Body of pancreas (tissue), 4 donors: Measurements from ENCODE around the gene FHOD3. TPM values are rescaled to one million over a fixed set of nuclear protein-coding genes. Genes with fewer than 3 reads are reported as not detected.

Experiments
- ATAC-seq: fragments of 150-250 bp; one replicate; pipeline ENCODE4 v1.9.1; 2016
- DNase-seq, 4 donors: peaks; one replicate each; pipeline ENCODE4 v3.0.0-alpha.2; 2019
- H3K27ac ChIP-seq, 4 donors: fragments of 200-600 bp; sonication (generic); 1 replicate in 3 of 4; 2 replicates in 1 of 4; pipeline versions ENCODE4 v1.5.1 to v1.6.1; 2016 to 2019; ENCODE audit warnings: mild to moderate bottlenecking in 1 of 4, mixed read lengths in 1 of 4, moderate library complexity in 1 of 4
- H3K27me3 ChIP-seq, 2 donors: fragments of 200-600 bp; sonication (generic); one replicate each; pipeline ENCODE4 v1.6.0; 2016; ENCODE audit warnings: mild to moderate bottlenecking in 1 of 2
- H3K36me3 ChIP-seq, 2 donors: fragments of 200-600 bp; sonication (generic); replicated peaks in 1 of 2; 2 replicates each; pipeline ENCODE4 v1.5.1; 2016; ENCODE audit warnings: low read depth in 2 of 2; ENCODE audit not compliant: insufficient read depth in 1 of 2
- H3K4me1 ChIP-seq: fragments of 200-600 bp; sonication (generic); one replicate; pipeline ENCODE4 v1.6.0; 2016
- H3K4me3 ChIP-seq, 2 donors: fragments of 200-600 bp; sonication (generic); 1 replicate in 1 of 2; 2 replicates in 1 of 2; pipeline ENCODE4 v1.5.1; 2016 to 2019
- H3K9me3 ChIP-seq, 3 donors: fragments of 200-600 bp; sonication (generic); 1 replicate in 2 of 3; 2 replicates in 1 of 3; pipeline ENCODE4 v1.5.1; 2016
- POLR2A ChIP-seq, 3 donors: fragments of 450-650 bp; IDR thresholded peaks; one replicate each; pipeline ENCODE4 v1.6.1; 2016; ENCODE audit warnings: antibody characterized with exemption in 3 of 3, mild to moderate bottlenecking in 2 of 3
- WGBS, 2 donors: methylation state at CpG; one replicate each; pipeline ENCODE4 v1.1.5; 2017; 5-methylcytosine and 5-hydroxymethylcytosine counted together
- intact Hi-C: fragments of 100-400 bp; cut with DNase I; formaldehyde crosslinking; loops from one replicate; pipeline ENCODE4 v1.15.1; 2023
- total RNA-seq, 2 donors: library from RNA; depleted of rRNA; stranded (reverse); fragments of >200 nt; gene quantifications; one replicate each; pipeline ENCODE4 v1.1.0, GENCODE V29; 2016
- TF ChIP-seq, protein P1 (sequence below), 7 experiments: fragments of 450-650 bp in 4 of 7; fragments of 200-600 bp in 3 of 7; sonication (generic) in 3 of 7; IDR thresholded peaks; one replicate each; pipeline ENCODE4 v1.5.1; 2016 to 2019; ENCODE audit warnings: antibody characterized with exemption in 7 of 7

FHOD3 gene
- total RNA-seq, 2 donors from 2014 or later = 0.52 to 2.0 TPM

DNA sequence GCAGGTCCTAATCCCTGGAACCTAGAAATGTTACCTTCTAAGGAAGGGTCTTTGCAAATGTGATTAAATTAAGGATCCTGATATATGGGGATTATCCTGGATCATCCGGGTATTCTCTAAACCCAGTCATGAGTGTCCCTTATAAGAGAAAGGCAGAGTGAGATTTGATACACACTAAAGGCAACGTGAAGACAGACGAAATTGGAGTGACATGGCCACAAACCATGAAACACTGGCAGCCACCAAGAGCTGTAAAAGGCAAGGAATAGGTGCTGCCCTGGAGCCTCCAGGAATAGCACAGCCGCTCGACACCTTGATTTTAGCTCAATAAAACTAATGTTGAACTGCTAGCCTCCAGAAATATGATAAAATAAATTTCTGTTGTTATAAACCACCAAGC, 486.3 kb downstream of the FHOD3 start:
- no peak for DNase-seq
- H3K4me1 ChIP-seq = peaks cover 7% of the 10 kb centered on the region
- no peak overlapping the region for H3K27ac ChIP-seq
- ATAC-seq = no peak
- no peaks in the 10 kb centered on the region for H3K36me3 ChIP-seq
- H3K4me3 ChIP-seq = no peak overlapping the region
- intact Hi-C loops = no loop called here
- WGBS, 2 donors = 92 to 95% methylated on average over 5 of the region's 5 CpGs
- no peak for TF ChIP-seq POLR2A (IDR thresholded peaks at IDR 0.05)
- TF ChIP-seq, protein P1, sequence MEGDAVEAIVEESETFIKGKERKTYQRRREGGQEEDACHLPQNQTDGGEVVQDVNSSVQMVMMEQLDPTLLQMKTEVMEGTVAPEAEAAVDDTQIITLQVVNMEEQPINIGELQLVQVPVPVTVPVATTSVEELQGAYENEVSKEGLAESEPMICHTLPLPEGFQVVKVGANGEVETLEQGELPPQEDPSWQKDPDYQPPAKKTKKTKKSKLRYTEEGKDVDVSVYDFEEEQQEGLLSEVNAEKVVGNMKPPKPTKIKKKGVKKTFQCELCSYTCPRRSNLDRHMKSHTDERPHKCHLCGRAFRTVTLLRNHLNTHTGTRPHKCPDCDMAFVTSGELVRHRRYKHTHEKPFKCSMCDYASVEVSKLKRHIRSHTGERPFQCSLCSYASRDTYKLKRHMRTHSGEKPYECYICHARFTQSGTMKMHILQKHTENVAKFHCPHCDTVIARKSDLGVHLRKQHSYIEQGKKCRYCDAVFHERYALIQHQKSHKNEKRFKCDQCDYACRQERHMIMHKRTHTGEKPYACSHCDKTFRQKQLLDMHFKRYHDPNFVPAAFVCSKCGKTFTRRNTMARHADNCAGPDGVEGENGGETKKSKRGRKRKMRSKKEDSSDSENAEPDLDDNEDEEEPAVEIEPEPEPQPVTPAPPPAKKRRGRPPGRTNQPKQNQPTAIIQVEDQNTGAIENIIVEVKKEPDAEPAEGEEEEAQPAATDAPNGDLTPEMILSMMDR (IDR thresholded peaks at IDR 0.05) = no peak
- H3K27me3 ChIP-seq = no peaks in the 10 kb centered on the region
- H3K9me3 ChIP-seq = no peaks in the 10 kb centered on the region

DNA sequence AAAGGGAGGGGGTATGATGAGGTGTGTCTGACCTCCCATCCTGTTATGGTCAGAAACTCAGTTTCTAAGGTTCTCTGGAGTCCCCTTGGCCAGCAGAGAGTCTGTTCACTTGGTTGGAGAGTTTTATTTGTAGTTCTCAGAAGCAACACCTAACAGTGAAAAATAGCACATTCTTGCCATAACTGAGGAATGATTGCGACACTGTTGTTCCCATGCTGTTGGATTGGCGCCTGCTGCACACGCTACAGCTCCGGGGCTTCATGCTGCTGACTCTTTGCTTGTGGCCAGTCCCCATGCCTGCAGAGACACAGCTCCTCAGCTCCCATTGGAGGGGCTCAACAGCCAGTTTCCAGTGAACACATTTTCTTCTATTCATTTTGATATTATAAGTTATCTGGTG, 489.2 kb downstream of the FHOD3 start:
- no peak for TF ChIP-seq POLR2A (IDR thresholded peaks at IDR 0.05)
- TF ChIP-seq, protein P1 (IDR thresholded peaks at IDR 0.05) = no peak
- WGBS, 2 donors = 45 to 50% methylated on average over 4 of the region's 4 CpGs
- no peaks in the 10 kb centered on the region for H3K27me3 ChIP-seq
- peaks cover 7% of the 10 kb centered on the region for H3K4me1 ChIP-seq
- ATAC-seq (peak; percentile 94), DNase-seq (peak; percentile 33 to 64 (median 62))
- H3K36me3 ChIP-seq = no peaks in the 10 kb centered on the region
- no peak overlapping the region for H3K4me3 ChIP-seq
- H3K27ac ChIP-seq = peak overlapping the region; percentile 53 to 66 (median 61)
- H3K9me3 ChIP-seq = no peaks in the 10 kb centered on the region
- intact Hi-C loops = no loop called here

DNA sequence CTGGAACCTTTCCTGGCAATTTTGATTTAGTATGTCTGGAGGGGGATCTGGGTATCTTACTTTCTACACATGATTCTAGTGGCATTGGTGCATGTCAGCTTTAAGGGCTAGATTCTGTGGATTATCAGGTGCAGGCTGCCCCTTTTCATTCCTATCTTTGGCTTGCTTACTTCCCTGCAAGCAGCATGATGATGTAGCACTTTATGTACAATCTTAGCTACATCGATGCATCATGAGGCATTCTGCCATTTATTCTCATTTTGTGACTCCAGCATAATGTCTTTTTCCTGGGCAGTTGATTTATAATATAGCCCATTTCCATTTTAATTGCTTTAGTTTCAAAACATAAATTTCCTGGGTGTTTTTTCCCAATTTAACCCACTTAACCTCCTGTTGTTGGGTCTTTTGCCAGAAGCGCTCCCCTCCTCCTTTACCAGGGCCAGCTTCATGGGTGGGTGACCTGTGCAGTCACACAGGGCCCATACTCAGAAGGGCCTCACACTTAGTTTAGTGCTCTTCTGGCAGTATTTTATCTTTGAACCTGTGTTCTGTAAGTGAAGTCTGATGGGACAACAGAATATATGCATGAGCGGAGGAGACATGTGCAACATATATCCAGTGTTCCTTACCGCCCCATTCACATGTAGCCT, 495.2 kb downstream of the FHOD3 start:
- H3K36me3 ChIP-seq = peaks cover 0 to 5% of the 10 kb centered on the region in 2 donors
- intact Hi-C loops = no loop called here

DNA sequence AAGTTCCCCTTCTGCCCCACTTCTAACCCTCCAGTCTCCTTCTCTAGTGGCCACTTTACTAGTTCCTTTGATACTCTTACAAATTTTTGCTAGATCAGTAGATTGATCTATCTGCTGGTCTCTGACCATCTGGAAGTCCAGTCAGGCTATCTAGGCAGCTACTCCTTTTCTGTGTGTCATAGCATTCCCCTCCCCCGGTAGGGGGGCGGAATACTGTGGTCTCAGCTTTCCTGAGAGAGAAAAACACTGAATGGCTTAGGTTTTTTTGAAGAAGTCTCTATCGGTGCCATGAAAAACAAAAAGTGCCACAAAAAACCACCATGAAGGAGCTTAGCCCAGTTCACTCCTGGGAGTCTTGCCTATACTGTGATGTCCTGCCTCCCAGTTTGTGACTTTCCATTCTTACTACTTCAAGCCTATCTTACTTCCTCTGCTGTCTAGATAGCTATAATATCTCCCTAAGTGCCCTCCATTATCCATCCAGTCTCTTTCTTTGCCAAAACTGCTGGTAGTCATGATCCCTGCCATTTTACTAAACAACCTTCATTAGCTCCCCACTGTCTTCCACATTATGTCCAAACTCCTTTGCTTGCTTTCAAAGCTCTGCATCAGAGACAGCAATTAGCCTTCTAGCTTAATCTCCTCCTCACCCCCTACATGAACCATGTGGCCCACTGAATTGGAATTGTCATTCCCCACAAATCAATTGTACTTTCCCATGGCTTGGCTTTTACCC, 501.4 kb downstream of the FHOD3 start:
- no peak overlapping the region for H3K4me3 ChIP-seq
- ATAC-seq (no peak), DNase-seq (no peak)
- H3K4me1 ChIP-seq = no peaks in the 10 kb centered on the region
- no peaks in the 10 kb centered on the region for H3K27me3 ChIP-seq
- no peak overlapping the region for H3K27ac ChIP-seq
- intact Hi-C loops = no loop called here
- no peaks in the 10 kb centered on the region for H3K9me3 ChIP-seq
- TF ChIP-seq, protein P1 (IDR thresholded peaks at IDR 0.05) = no peak
- 92 to 94% methylated on average over 3 of the region's 3 CpGs for WGBS, 2 donors
- peaks cover 0 to 12% of the 10 kb centered on the region in 2 donors for H3K36me3 ChIP-seq

More for the DNA sequence above, 495.2 kb downstream of the FHOD3 start:
- H3K4me1 ChIP-seq = no peaks in the 10 kb centered on the region
- no peak overlapping the region for H3K4me3 ChIP-seq
- DNase-seq = no peak
- WGBS, 2 donors = 95 to 97% methylated on average over 4 of the region's 4 CpGs
- no peaks in the 10 kb centered on the region for H3K9me3 ChIP-seq
- H3K27ac ChIP-seq = no peak overlapping the region
- no peak for TF ChIP-seq POLR2A (IDR thresholded peaks at IDR 0.05)
- TF ChIP-seq, protein P1 (IDR thresholded peaks at IDR 0.05) = no peak
- H3K27me3 ChIP-seq = no peaks in the 10 kb centered on the region
- ATAC-seq = no peak
